HG02798 (cell line): ENCODE measurements around the gene CFAP97D1.
A peak's percentile ranks its signal among the peaks of the same experiment; 100 is the strongest.

Source experiments
- ATAC-seq: cut with Tn5 transposase; IDR thresholded peaks from one replicate; pipeline ENCODE4 v1.9.1; 2021; ENCODE audit warnings: mild to moderate bottlenecking; ENCODE audit not compliant: unreplicated experiment, poor library complexity

Gene CFAP97D1

DNA sequence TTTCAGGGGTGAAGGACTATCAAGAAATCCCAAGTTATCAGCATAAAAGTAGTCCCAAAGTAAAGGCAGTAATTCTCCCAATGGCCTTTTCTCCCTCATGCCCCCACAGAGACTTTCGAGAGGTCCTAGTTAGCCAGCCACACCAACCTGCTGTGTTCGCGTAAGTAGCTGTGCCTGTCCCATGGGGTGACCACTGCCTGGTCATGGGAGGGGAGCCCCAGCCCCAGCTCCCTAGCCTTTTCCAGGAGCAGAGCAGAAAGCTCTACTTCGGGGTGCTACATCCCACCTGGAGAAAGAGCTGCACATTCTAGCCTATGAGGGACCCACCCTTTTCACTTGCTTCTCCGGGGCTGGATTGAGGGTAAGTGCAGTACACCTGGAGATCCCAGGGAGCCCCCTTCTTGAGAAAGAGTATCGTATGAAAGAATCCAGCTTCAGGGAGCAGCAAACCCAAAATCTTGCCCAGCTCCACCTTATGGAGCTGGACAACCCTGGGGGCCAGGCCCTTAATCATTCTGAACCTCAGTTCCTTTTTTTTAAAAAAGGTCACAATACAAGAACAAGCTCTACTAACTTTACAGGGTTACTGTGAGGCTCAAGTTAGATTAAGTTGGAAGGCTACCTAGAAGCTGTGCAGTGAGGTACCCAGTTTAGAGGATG, 13.1 kb upstream of the CFAP97D1 start:
- no peak for ATAC-seq

- ATAC-seq, result no peak
These were observed 12.5 kb upstream of the CFAP97D1 start for GRCh38 chr17:43767713-43768059.

GRCh38 chr17:43768382-43768781, 11.9 kb upstream of the CFAP97D1 start:
- ATAC-seq, result no peak

- no peak for ATAC-seq
These were observed 11.3 kb upstream of the CFAP97D1 start for GRCh38 chr17:43768943-43769342.

- ATAC-seq, result no peak
These were observed 10.8 kb upstream of the CFAP97D1 start for GRCh38 chr17:43769426-43769825.

GRCh38 chr17:43769859-43770258, 10.4 kb upstream of the CFAP97D1 start:
- ATAC-seq, result no peak

DNA sequence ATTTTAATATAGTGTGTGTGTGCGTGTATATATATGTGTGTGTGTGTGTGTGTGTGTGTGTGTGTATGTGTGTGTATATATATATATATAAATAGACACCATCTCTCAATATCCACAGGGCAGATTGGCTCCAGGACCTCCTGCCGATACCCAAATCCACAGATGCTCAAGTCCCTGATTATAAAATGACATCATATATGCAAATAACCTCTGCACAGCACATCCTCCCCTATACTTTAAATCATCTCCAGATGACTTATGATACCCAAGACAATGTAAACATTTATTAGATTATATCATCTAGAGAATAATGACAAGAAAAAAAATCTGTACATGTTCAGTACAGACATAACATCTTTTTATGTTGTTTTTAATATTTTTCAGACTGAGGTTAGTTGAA, 9.3 kb upstream of the CFAP97D1 start:
- no peak for ATAC-seq

DNA sequence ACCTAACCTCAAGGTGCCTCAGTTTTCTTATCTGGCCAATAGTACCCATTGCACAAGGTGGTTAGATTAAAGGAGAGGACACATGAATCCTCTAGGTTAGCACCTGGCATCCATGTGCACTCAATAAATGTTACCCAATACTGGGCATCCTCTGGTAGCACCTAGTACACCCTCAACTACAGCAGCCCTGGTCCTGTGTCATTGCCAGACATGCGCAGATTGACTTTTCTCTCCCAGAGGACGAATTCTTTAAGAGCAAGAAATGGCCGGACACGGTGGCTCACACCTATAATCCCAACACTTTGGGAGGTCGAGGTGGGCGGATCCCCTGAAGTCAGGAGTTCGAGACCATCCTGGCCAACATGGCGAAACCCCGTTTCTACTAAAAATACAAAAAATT, 8.8 kb upstream of the CFAP97D1 start:
- no peak for ATAC-seq

DNA sequence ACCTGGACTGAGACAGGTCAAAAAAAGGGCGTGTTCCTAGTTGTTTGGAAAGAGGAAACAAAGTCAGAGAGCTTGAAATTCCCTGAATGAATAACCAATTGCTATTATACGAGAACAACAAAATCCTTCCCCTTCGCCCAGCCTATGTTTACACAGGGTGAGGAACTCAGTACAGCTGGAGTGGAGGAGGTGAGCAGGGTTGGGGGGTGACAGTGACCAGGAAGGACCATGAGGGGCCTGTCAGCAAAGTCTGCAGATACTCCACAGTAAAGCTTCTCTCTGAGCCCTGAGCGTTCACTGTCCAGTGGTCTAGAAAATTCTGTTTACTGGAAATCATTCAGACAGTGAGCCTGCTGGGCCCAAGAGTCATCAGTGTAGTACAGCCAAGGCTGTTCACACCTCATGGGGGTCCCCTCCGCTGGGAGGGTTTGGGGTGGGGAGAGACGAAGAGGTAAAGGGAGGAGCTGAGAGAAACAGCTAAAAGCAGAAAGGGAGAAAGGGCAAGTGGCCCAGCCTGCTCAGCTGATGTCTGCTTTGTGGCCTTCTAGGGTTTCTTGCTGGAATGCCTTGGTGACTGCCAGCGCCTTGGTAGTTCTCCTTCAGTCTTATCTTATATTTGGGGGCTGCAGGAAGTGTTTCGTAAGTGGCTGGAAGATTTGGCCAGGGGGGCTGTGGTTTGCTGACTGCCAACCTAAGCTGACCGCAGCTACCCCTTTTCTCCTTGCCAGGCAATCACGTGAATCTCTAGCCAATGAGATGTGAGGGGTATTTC, 7.2 kb upstream of the CFAP97D1 start:
- no peak for ATAC-seq

DNA sequence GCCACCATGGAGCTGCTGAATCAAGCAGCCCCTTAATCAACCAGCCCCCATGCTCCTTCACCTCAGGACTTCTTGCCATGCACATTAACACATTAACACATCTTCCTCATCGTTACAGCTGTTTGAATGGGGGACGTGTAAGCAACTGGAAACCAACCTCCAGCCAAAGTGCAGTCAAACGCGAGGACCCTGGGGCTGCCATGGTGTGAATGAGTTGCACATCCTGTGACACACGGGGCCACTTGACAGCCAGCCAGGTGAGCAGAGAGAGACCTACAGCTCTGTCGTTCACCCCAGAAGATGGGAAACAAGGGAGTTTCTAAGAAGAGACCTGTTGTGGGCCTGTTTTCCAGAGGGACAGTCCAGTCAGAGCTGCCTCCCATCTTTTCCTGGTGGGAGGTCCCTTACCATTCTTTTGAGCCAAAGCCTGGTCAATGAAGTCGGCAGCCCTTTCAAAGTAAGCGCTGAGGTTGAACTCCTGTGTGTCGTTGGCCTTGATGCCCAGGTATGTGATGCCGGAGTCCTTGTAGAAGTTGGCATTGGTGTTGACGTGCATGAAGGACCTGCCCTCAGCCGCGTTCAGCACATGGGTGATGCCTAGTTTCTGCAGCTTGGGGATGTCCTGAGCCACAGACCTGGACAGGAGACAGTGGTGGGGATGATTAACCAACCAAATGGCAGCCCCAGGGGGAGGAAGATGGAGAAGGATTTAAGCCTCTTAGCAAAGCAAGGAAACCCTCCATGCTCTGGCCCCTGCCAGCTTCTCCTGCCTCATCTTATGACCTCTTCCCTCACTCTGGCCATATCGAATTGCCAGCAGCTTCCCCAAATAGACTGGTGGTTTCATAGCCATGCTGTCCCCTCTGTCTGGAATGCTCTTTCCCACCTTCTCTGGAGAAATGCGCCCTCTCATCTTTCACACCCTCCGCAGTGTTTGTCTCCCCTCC, 5.7 kb upstream of the CFAP97D1 start:
- no peak for ATAC-seq

- ATAC-seq, result peak; percentile 84
These were observed 1.7 kb upstream of the CFAP97D1 start, which contains the start of gene DUSP3 for GRCh38 chr17:43778337-43779144. Gene DUSP3, minus strand, starts transcription at chr17:43778977. Its CDS starts 53 bp downstream, at chr17:43778924.

DNA sequence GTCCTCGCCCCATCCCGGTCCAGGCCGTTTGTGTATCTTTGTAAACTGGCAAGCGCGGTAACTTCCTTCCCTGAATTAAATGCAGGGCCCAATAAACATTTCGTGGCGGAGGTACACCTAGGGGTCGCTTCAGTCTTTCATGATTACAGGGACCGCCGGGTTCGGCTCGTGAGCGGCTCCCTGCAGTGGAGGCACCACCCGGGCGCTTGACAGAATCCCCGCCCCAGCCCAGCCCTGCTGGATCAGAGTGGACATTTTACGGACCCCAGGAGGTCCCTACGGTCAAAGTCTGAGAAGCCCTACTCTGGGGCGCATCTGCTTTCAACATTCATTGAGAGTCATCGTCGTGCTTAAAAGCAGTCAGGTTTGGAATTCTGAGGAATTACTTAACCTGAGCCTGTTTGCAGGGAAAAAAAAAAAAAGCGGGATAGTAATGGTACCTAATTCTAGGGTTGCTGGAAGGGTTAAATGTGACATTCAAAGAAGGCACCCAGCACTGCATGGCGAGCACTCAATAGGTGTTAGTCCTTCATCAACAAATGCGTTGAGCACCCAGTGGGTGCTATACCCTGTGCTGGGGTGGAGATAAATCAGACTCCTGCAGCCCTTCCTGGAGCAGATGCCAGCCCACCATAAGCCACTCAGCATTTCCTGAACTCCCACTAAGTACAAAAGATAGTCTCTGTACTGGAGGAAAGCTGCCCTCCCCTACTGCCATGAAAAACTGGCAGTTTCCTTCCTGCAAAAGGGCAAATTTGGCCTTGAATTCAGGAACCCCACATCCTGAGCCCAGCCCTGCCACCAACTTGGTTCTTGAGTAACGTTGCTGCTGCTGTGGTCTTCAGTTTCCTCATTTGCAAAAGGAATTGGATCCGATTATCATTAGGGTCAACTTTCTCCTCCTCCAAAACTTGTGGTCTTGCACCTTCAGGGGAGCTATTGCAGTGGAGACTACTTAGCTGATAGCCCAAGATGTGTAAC, 800 bp upstream of the CFAP97D1 start:
- no peak for ATAC-seq

- ATAC-seq, result no peak
These were observed 2.9 kb downstream of the CFAP97D1 start for GRCh38 chr17:43782913-43783680.

- ATAC-seq, result no peak
These were observed 3.8 kb downstream of the CFAP97D1 start for GRCh38 chr17:43784068-43784467.

- no peak for ATAC-seq
These were observed 4.4 kb downstream of the CFAP97D1 start for GRCh38 chr17:43784628-43785101.

- no peak for ATAC-seq
These were observed 7.5 kb downstream of the CFAP97D1 start for GRCh38 chr17:43787728-43788127.

GRCh38 chr17:43788540-43788939, 8.3 kb downstream of the CFAP97D1 start:
- no peak for ATAC-seq

- no peak for ATAC-seq
These were observed 9.2 kb downstream of the CFAP97D1 start for GRCh38 chr17:43789482-43789881.
